ENCODE measurements around the gene SH3RF2.

- TF ChIP-seq POLR2A (IDR thresholded peaks at IDR 0.05), result no peak
- TF ChIP-seq CTCF (IDR thresholded peaks at IDR 0.05), result no peak
Measured at GRCh38 chr5:146034127-146034526, 97.7 kb downstream of the SH3RF2 start.

Measured in uterus (tissue), 2 donors.